NCI-H2081 treated with DMSO at 0.1 percent for 48 hours (cell line): ENCODE measurements around the gene SLC5A6.
"Not testable (repeated sequence)": the region's sequence is repeated elsewhere in the genome, so short reads cannot be mapped to it uniquely, and the experiment has no call there.

Source experiments
- DNase-seq: peaks from one replicate; lab custom pipeline; 2025; lab: John Stamatoyannopoulos, UW

SLC5A6 gene

DNA sequence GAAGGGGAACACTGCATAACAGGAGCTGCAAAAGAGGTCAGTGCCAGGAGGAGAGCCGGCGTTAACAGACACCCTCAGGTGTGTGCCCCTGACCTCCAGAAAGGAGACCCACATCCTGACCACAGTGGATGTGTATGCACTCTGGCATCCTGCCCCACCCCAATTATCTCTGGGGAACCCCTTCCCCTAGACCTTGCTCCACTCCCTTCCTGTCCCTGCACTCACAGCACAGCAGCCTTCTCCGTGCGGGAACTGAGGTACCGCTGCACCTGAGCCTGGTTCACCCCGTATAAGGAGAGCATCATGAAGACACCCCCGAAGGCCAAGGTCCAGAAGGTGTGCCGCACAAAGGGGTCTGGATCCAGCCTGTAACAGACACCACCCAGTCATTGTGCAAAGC lies 7.5 kb downstream of the SLC5A6 start:
- no peak for DNase-seq

GRCh38 chr2:27203741-27204140 lies 8.3 kb downstream of the SLC5A6 start:
- no peak for DNase-seq

DNA sequence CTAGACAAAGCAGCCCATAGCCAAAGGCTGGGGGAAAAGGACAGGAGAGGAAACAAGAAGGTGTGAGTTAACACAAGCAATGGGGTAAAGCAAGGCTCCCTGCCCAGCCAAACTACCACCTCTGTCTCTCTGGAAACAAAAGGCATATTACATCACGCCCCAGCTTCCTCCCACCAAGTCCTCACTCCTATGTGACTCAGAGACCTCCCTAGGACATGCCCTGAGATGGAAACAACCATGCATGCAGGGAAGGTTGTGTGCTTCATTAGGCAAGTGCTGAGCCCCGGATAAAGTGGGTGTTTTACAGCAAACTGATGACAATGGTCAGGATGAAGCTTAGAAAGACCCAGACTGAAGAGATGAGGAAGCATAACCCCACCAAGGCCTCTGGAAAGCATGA lies 9.2 kb downstream of the SLC5A6 start:
- DNase-seq, result no peak

DNA sequence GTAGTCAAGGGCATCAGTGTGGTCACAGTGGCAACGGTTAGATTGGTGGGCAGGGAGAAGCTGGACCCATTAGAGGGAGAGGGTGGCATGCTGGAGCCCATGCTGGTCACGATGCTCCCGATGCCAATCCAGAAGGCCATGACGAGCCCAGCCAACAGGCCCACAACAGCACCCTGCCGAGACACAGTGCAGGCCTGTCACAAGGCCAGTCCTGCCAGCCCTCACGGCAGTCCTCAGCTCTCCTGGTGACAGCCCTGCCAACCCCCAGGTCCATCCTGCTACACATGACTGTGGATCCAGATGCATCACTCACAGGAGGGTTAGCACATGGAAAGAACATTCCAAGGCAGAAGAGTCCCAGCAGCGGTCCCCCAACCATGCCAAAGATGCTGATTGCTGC lies 10.4 kb downstream of the SLC5A6 start:
- DNase-seq, result no peak

GRCh38 chr2:27199241-27199640 lies 12.8 kb downstream of the SLC5A6 start:
- DNase-seq, result no peak

- no peak for DNase-seq
These were observed 13.4 kb downstream of the SLC5A6 start for GRCh38 chr2:27198627-27199026.

- DNase-seq, result not testable (repeated sequence)
These were observed 14.0 kb downstream of the SLC5A6 start for GRCh38 chr2:27198068-27198467.

DNA sequence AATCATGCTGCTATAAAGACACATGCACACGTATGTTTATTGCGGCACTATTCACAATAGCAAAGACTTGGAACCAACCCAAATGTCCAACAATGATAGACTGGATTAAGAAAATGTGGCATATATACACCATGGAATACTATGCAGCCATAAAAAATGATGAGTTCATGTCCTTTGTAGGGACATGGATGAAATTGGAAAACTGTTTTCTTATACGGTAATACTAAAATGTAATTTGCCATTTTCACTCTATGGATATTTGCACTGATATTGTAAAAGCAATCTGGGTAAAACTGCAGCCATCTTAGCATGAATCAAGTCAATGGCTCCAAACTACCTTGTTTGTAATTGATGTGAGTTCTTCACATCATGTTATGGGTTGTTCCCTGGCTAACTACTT lies 16.3 kb downstream of the SLC5A6 start:
- DNase-seq, result not testable (repeated sequence)

- peak; percentile 25 for DNase-seq
These were observed 17.3 kb downstream of the SLC5A6 start for GRCh38 chr2:27194538-27195354.

- peak; percentile 44 for DNase-seq
These were observed 20.8 kb downstream of the SLC5A6 start for GRCh38 chr2:27191070-27191829.

- no peak for DNase-seq
These were observed 22.1 kb downstream of the SLC5A6 start for GRCh38 chr2:27189989-27190388.

GRCh38 chr2:27186613-27187345 lies 25.3 kb downstream of the SLC5A6 start:
- DNase-seq, result no peak

DNA sequence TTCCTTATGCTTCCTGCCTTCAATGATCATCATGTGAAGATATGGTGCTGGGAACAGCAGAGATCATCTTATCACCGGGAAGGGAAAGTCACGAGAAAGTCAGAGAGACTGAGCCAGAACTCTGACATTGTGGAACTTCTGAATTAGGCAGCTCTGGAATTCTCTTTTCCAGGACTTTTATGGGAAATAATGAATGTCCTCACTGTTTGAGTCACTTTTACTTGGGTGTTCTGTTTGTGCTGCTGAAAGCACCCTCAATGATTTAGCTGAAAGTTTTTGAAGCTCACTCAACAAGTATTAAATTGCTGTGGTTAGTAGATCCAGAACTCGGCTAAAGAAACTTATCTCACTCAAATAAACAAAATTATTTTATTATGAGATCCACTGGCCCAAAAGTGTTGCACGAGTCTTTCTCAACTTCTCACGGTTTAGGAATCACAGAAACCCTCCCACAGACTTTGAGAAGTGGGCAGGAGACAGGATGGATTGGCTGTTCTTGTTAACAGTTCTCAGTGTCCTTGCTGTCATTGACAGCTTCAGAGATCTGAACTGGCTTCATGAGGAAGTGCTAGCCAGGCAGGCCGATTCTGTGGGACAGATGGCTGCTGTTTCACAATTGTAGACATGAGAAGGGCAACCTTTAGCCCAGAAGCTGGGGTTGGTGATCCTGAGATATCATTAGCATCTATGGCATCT lies 26.6 kb downstream of the SLC5A6 start:
- DNase-seq, result no peak

- no peak for DNase-seq
These were observed 28.0 kb downstream of the SLC5A6 start for GRCh38 chr2:27184115-27184514.

GRCh38 chr2:27182346-27182745 lies 29.7 kb downstream of the SLC5A6 start:
- DNase-seq, result no peak

DNA sequence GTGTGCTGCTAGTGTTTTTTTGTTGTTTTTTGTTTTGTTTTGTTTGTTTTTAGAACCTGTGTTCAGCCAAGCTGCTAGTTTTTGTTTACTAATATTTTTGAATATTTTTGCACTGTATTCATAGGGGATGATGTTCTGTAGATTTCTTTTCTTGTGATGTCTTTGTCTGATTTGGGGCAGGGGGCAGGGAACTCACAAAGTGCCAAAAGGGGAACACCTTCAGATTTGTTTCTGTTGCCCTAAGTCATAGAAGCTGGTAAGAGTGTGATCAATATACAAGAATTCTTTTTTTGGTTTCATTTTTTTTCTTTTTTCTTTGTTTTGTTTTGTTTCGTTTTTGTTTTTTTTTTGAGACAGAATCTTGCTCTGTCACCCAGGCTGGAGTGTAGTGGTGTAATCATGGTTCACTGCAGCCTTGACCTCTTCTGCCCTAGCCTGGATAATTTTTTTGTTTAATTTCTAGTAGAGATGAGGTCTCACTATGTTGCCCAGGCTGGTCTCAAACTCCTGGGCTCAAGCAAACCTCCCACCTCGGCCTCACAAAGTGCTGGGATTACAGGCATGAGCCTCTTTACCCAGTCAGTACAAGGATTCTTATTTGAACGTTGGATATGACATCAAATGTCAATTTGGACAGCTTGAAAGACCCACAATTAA lies 32.6 kb downstream of the SLC5A6 start:
- no peak for DNase-seq

GRCh38 chr2:27178469-27178868 lies 33.6 kb downstream of the SLC5A6 start:
- DNase-seq, result no peak

DNA sequence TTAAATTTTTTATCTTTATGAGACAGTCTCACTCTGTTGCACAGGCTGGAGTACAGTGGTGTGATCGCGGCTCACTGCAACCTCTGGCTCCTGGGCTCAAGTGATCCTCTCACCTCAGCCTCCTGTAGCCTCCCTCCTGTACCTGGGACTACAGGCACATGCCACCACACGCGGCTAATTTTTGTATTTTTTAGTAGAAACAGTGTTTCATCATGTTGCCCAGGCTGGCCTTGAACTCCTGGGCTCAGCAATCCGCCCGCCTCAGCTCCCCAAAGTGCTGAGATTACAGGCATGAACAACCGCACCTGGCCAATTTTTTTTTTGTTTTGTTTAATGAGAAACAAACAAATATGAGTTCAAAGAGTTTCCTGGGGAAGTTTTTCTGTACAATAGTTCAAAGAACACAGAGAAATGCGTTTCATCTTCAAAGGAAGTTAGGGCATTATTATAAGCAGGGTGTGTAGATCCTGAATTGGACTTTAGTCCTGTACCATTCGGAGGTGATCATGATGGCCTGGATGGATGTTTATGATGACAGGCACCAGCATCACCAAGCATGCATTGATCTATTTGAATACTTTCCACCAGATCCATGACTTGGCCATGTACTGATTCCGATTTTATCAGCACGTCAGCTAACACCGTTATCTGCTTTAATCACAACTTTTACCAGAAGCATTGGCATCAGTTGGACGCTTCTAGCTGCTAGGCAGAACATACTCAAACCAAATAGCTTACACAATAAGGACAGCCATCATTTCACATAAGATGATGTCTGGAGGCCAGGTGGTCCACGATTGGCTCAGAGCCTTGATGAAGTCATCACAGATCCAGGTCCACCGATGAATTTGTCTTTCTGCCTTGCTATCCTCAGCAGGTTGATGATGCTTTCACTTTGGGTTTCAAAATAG lies 34.4 kb downstream of the SLC5A6 start:
- DNase-seq, result no peak

DNA sequence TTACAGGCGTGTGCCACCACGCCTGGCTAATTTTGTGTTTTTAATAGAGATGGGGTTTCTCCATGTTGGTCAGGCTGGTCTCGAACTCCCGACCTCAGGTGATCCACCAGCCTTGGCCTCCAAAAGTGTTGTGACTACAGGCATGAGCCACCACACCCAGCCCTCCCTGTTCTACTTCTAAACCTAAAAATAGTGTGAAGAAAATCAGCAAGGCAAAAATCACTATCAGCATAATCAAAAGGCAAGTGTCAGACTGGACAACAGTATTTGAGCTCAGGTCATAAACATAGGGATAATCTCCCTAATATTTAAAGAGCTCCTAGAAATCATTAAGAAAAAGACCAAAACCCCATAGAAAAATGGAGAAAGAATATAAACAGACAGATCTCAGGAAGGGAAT lies 36.3 kb downstream of the SLC5A6 start:
- not testable (repeated sequence) for DNase-seq

- DNase-seq, result no peak
These were observed 36.7 kb downstream of the SLC5A6 start for GRCh38 chr2:27175330-27175729.
